HepG2 (cell line): ENCODE measurements around the gene VPS13D. TPM values are rescaled to one million over a fixed set of nuclear protein-coding genes. Genes with fewer than 3 reads are reported as not detected.

Source experiments
- ATAC-seq: fragments of 200-7000 bp; cut with Tn5 transposase; 3 replicates; pipeline ENCODE4 v1.9.1; 2020; ENCODE audit warnings: mild to moderate bottlenecking, moderate library complexity
- BruUV-seq: library from RNA; stranded (reverse); fragments of 400-500 nt; replicated peaks from 2 replicates; lab custom pipeline; 2021; lab: Mats Ljungman, UMichigan
- CTCF ChIA-PET: fragments of 300-600 bp; formaldehyde crosslinking; extraction: SDS; loops from one replicate; lab custom pipeline; 2021; ENCODE audit warnings: low total read pairs, inconsistent platforms, low intra/inter-chr PET ratio; lab: Yijun Ruan, JAX
- POLR2A ChIA-PET: fragments of 350-600 bp; sonication (Branson Sonifier 250); formaldehyde crosslinking; loops from one replicate; lab custom pipeline; 2020; ENCODE audit warnings: antibody characterized with exemption, inconsistent platforms; lab: Yijun Ruan, JAX
- DNase-seq: peaks from one replicate; pipeline ENCODE4 v3.0.0-alpha.2; 2015; ENCODE audit warnings: low spot score
- FAIRE-seq: peaks from 3 replicates; lab custom pipeline; 2011; peaks lifted over from hg19 to GRCh38; lab: Jason Lieb, UNC
- H2AFZ ChIP-seq: one replicate; pipeline ENCODE4 v1.6.1; 2011; ENCODE audit warnings: low read length, inconsistent platforms
- H3K27ac ChIP-seq: fragments of 300-600 bp; 3 replicates; pipeline ENCODE4 v1.8.0; 2011; ENCODE audit warnings: mixed run types, mild to moderate bottlenecking, mixed read lengths, low read length, inconsistent platforms; ENCODE audit not compliant: insufficient read depth; ENCODE audit errors: extremely low read length
- H3K27me3 ChIP-seq, 2 experiments: fragments of 200-600 bp in 1 of 2; 2 replicates in 1 of 2; 3 replicates in 1 of 2; pipeline versions ENCODE4 v1.6.0 to v1.8.0; 2011; ENCODE audit warnings: low read length in 2 of 2, mild to moderate bottlenecking in 2 of 2, moderate library complexity in 2 of 2, inconsistent platforms in 1 of 2; ENCODE audit not compliant: insufficient read depth in 2 of 2, control insufficient read depth in 1 of 2
- H3K36me3 ChIP-seq, 2 experiments: fragments of 200-600 bp in 1 of 2; replicated peaks in 1 of 2; 2 replicates in 1 of 2; 3 replicates in 1 of 2; pipeline versions ENCODE4 v1.5.1 to v1.8.0; 2011; ENCODE audit warnings: low read length in 2 of 2, inconsistent platforms in 1 of 2; ENCODE audit not compliant: insufficient read depth in 2 of 2, control insufficient read depth in 1 of 2
- H3K4me1 ChIP-seq: 2 replicates; pipeline ENCODE4 v1.5.1; 2012; ENCODE audit warnings: low read length, inconsistent platforms; ENCODE audit not compliant: insufficient read depth
- H3K4me2 ChIP-seq: 2 replicates; pipeline ENCODE4 v1.6.0; 2011; ENCODE audit warnings: low read depth, low read length, inconsistent platforms
- H3K4me3 ChIP-seq, 3 experiments: fragments of 200-600 bp in 1 of 3; sonication (generic), shearing (Covaris generic) in 1 of 3; replicated peaks in 1 of 3; 2 replicates each; pipeline ENCODE4 v1.5.1; 2011 to 2016; ENCODE audit warnings: low read length in 3 of 3, inconsistent platforms in 2 of 3, low read depth in 2 of 3, mild to moderate bottlenecking in 2 of 3, control low read depth in 1 of 3, mixed read lengths in 1 of 3; ENCODE audit not compliant: insufficient read depth in 1 of 3
- H3K79me2 ChIP-seq: one replicate; pipeline ENCODE4 v1.6.1; 2011; ENCODE audit warnings: low read length, inconsistent platforms; ENCODE audit not compliant: insufficient read depth
- H3K9ac ChIP-seq: 2 replicates; pipeline ENCODE4 v1.6.0; 2011; ENCODE audit warnings: mild to moderate bottlenecking, low read depth, low read length, inconsistent platforms; ENCODE audit not compliant: insufficient read depth
- H3K9me3 ChIP-seq: 2 replicates; pipeline ENCODE4 v1.5.1; 2012; ENCODE audit warnings: mild to moderate bottlenecking, low read length
- H4K20me1 ChIP-seq: 2 replicates; pipeline ENCODE4 v1.6.0; 2011; ENCODE audit warnings: inconsistent platforms, mild to moderate bottlenecking, low read length, moderate library complexity; ENCODE audit not compliant: insufficient read depth
- ARHGAP35 ChIP-seq: sonication (generic); formaldehyde crosslinking; IDR thresholded peaks from 2 replicates; pipeline ENCODE4 v1.9.0; 2022; ENCODE audit warnings: mild to moderate bottlenecking, inconsistent platforms, moderate library complexity, missing genetic modification reagents, borderline replicate concordance
- IRF1 ChIP-seq: sonication (generic); formaldehyde crosslinking; IDR thresholded peaks from 2 replicates; pipeline ENCODE4 v1.4.0; 2020; ENCODE audit warnings: low read depth, mild to moderate bottlenecking, missing genetic modification reagents
- JUNB ChIP-seq: sonication (generic); formaldehyde crosslinking; IDR thresholded peaks from 2 replicates; pipeline ENCODE4 v1.8.0; 2022; ENCODE audit warnings: missing genetic modification reagents, mild to moderate bottlenecking, borderline replicate concordance
- MIXL1 ChIP-seq: IDR thresholded peaks from 2 replicates; pipeline ENCODE4 v1.6.1; 2016
- NFE2L1 ChIP-seq: sonication (generic); formaldehyde crosslinking; IDR thresholded peaks from 2 replicates; pipeline ENCODE4 v1.4.0; 2020; ENCODE audit warnings: missing genetic modification reagents, mild to moderate bottlenecking, borderline replicate concordance
- NR2C2 ChIP-seq: sonication (generic); formaldehyde crosslinking; IDR thresholded peaks from 2 replicates; pipeline ENCODE4 v1.4.0; 2020; ENCODE audit warnings: missing genetic modification reagents, mild to moderate bottlenecking, moderate library complexity, borderline replicate concordance
- TAF15 ChIP-seq: fragments of 200-400 bp; formaldehyde crosslinking; IDR thresholded peaks from one replicate; pipeline ENCODE4 v1.6.1; 2018; ENCODE audit warnings: mild to moderate bottlenecking, low read depth, low read length; ENCODE audit not compliant: poor library complexity, severe bottlenecking
- USF2 ChIP-seq, 2 experiments: sonication (generic) in 1 of 2; formaldehyde crosslinking in 1 of 2; IDR thresholded peaks; 2 replicates each; pipeline versions ENCODE4 v1.5.1 to v1.6.1; 2011 to 2020; ENCODE audit warnings: borderline replicate concordance in 1 of 2, low read depth in 1 of 2, low read length in 1 of 2, mild to moderate bottlenecking in 1 of 2, missing genetic modification reagents in 1 of 2, moderate library complexity in 1 of 2
- XBP1 ChIP-seq: sonication (generic); formaldehyde crosslinking; IDR thresholded peaks from 2 replicates; pipeline ENCODE4 v1.5.0; 2020; ENCODE audit warnings: missing genetic modification reagents
- ZNF44 ChIP-seq: sonication (generic); formaldehyde crosslinking; IDR thresholded peaks from 2 replicates; pipeline ENCODE4 v1.5.1; 2020; ENCODE audit warnings: mild to moderate bottlenecking, missing genetic modification reagents
- ZNF446 ChIP-seq: sonication (generic); formaldehyde crosslinking; IDR thresholded peaks from 2 replicates; pipeline ENCODE4 v1.5.0; 2020; ENCODE audit warnings: mild to moderate bottlenecking, missing genetic modification reagents
- ZNF597 ChIP-seq: sonication (generic); formaldehyde crosslinking; IDR thresholded peaks from 2 replicates; pipeline ENCODE4 v1.5.0; 2020; ENCODE audit warnings: missing genetic modification reagents
- ZZZ3 ChIP-seq: sonication (generic); formaldehyde crosslinking; IDR thresholded peaks from 2 replicates; pipeline ENCODE4 v1.4.0; 2020; ENCODE audit warnings: missing genetic modification reagents, mild to moderate bottlenecking, borderline replicate concordance
- WGBS: methylation state at CpG from one replicate; pipeline ENCODE4 v1.1.6; 2017; ENCODE audit warnings: low lambda C conversion rate; 5-methylcytosine and 5-hydroxymethylcytosine counted together
- in situ Hi-C: cut with HindIII; loops from 2 replicates; pipeline ENCODE4 v1.10.0; 2017; ENCODE audit warnings: low pct_unique_long_range_greater_than_20kb; ENCODE audit not compliant: extremely low pct_ligation_motif_present
- intact Hi-C: fragments of 100-400 bp; cut with micrococcal nuclease; formaldehyde crosslinking; loops from one replicate; pipeline ENCODE4 v1.10.0; 2022; ENCODE audit not compliant: unreplicated experiment
- polyA plus RNA-seq, 8 experiments: library from polyadenylated mRNA; depleted of rRNA in 3 of 8; stranded (reverse) in 7 of 8; unstranded in 1 of 8; fragments of >200 nt; fragmentation: Illumina TruSeq in 4 of 8; extraction: Trizol in 4 of 8; gene quantifications; 2 replicates each; pipeline versions ENCODE4 v1.2.1 to v1.2.3, GENCODE V29; 2011 to 2016; ENCODE audit warnings: low read depth in 4 of 8, missing spikeins in 1 of 8, mixed read lengths in 1 of 8; ENCODE audit not compliant: insufficient read depth in 1 of 8
- total RNA-seq, 5 experiments: library from RNA; depleted of rRNA; stranded (reverse); fragments of >200 nt; fragmentation: Illumina TruSeq; extraction: Trizol; gene quantifications; 2 replicates each; pipeline ENCODE4 v1.2.3, GENCODE V29; 2016; ENCODE audit warnings: low read depth in 1 of 5

VPS13D gene
- total and polyA plus RNA-seq, 2 of the 13 experiments (the other 11 are each of a cell fraction or from before 2014, with no cell fraction given) = 8.6 to 13.9 TPM

- no peak for DNase-seq
- in situ Hi-C loops = loop anchor here (10.0 kb wide), 1 partner anchor 116 kb away; no protein-coding TSS in a partner anchor
- no peak overlapping the region for H3K4me2 ChIP-seq
- H3K27ac ChIP-seq = no peak overlapping the region
- H3K9me3 ChIP-seq = 0 out of 2 replicates have a peak, but pooled peaks cover 5% of the 10 kb centered on the region
- intact Hi-C loops = loop anchor here (5.0 to 10.0 kb wide), 3 partner anchors 41 to 74 kb away; no protein-coding TSS in a partner anchor
- TF ChIP-seq IRF1 (CRISPR knock-in tag) (no peak), ZNF44 (CRISPR knock-in tag) (no peak), TAF15 (no peak), ZZZ3 (no peak)
- no peak overlapping the region for H3K4me3 ChIP-seq
- ChIA-PET POLR2A (interaction anchor here (2.0 to 2.6 kb wide), 4 partner anchors 28 to 210 kb away, joined by 6 to 17 read pairs (median 14); partner anchors contain the start of gene DHRS3), CTCF (no interaction called here)
- H4K20me1 ChIP-seq = no peaks in the 10 kb centered on the region
- H3K27me3 ChIP-seq = no peaks in the 10 kb centered on the region
- no peak overlapping the region for H3K9ac ChIP-seq
- BruUV-seq = no TSS peak
- H3K36me3 ChIP-seq = peaks cover 4 to 7% of the 10 kb centered on the region in 2 experiments; a peak in 2 of 5 replicates
- no peak for FAIRE-seq
- ATAC-seq = no peak
- peaks cover 78% of the 10 kb centered on the region for H3K4me1 ChIP-seq
- 90% methylated on average over 1 of the region's 1 CpG for whole genome bisulfite sequencing
- no peaks in the 10 kb centered on the region for H3K79me2 ChIP-seq
- no peak overlapping the region for H2AFZ ChIP-seq
Observed at GRCh38 chr1:12408662-12409061, 178.8 kb downstream of the VPS13D start.

- no peak for DNase-seq
- Histone ChIP-seq H3K9me3 (0 out of 2 replicates have a peak, but pooled peaks cover 5% of the 10 kb centered on the region), H4K20me1 (no peaks in the 10 kb centered on the region), H3K4me1 (peaks cover 75% of the 10 kb centered on the region), H3K4me2 (no peak overlapping the region), H3K9ac (no peak overlapping the region), H3K27ac (no peak overlapping the region), H2AFZ (no peak overlapping the region), H3K4me3 (no peak overlapping the region), H3K36me3 (peaks cover 1 to 4% of the 10 kb centered on the region in 2 experiments; a peak in 2 of 5 replicates), H3K27me3 (no peaks in the 10 kb centered on the region), H3K79me2 (no peaks in the 10 kb centered on the region)
- intact Hi-C loops = loop anchor here (5.0 to 10.0 kb wide), 3 partner anchors 42 to 75 kb away; no protein-coding TSS in a partner anchor
- 100% methylated on average over 2 of the region's 2 CpGs for WGBS
- BruUV-seq = no TSS peak
- ChIA-PET CTCF (no interaction called here), POLR2A (interaction anchor here (1.3 kb wide), 1 partner anchor 28 kb away, joined by 4 read pairs; no protein-coding TSS in a partner anchor)
- no peak for ATAC-seq
- in situ Hi-C loops = loop anchor here (10.0 kb wide), 1 partner anchor 115 kb away; no protein-coding TSS in a partner anchor
- FAIRE-seq = no peak
- TF ChIP-seq NR2C2 (CRISPR knock-in tag) (no peak), ARHGAP35 (CRISPR knock-in tag) (no peak), NFE2L1 (CRISPR knock-in tag) (no peak), USF2 (IDR thresholded peaks at IDR 0.05; ENCODE audit: low read depth, low read length) (no peak), USF2 (CRISPR knock-in tag; IDR thresholded peaks at IDR 0.05; ENCODE audit: borderline replicate concordance) (no peak), MIXL1 (CRISPR knock-in tag) (no peak), XBP1 (CRISPR knock-in tag) (no peak), ZNF446 (no peak), JUNB (no peak), ZNF597 (CRISPR knock-in tag) (no peak)
Observed at GRCh38 chr1:12409681-12410080, 179.9 kb downstream of the VPS13D start.
